Tongue (tissue), 2 donors: ENCODE results near the gene RABGAP1. TPM values are rescaled to one million over a fixed set of nuclear protein-coding genes. Genes with fewer than 3 reads are reported as not detected.
"Not testable (repeated sequence)": the region's sequence is repeated elsewhere in the genome, so short reads cannot be mapped to it uniquely, and the experiment has no call there.

ENCODE experiments used
- DNase-seq: peaks from one replicate; pipeline ENCODE4 v3.0.0-alpha.2; 2015
- total RNA-seq: library from RNA; depleted of rRNA; stranded (reverse); fragments of >200 nt; gene quantifications from one replicate; pipeline ENCODE4 v1.2.3, GENCODE V29; 2014

The RABGAP1 gene
- 83.2 TPM for total RNA-seq

- peak; percentile 99 for DNase-seq
These were observed at the start of gene RABGAP1 for GRCh38 chr9:122940749-122941581. Gene RABGAP1, plus strand, starts transcription at chr9:122941020. Its CDS starts 16,040 bp downstream, at chr9:122957060.

- DNase-seq: no peak
These were observed 42.9 kb upstream of the RABGAP1 start for GRCh38 chr9:122897969-122898368.

- no peak for DNase-seq
These were observed 40.0 kb upstream of the RABGAP1 start for GRCh38 chr9:122900791-122901190.

GRCh38 chr9:122904466-122904822, 36.4 kb upstream of the RABGAP1 start:
- DNase-seq: no peak

GRCh38 chr9:122904823-122905710, 35.8 kb upstream of the RABGAP1 start, which contains the start of gene RC3H2:
Gene RC3H2, minus strand, starts transcription at chr9:122905359. Its CDS starts 7,850 bp downstream, at chr9:122897509.
- peak; percentile 100 for DNase-seq

- DNase-seq: not testable (repeated sequence)
These were observed 34.7 kb upstream of the RABGAP1 start for GRCh38 chr9:122906122-122906521.

- DNase-seq: no peak
These were observed 28.2 kb upstream of the RABGAP1 start for GRCh38 chr9:122912671-122912963.

- peak; percentile 94 for DNase-seq
These were observed 27.7 kb upstream of the RABGAP1 start, which contains the start of gene ZBTB6 for GRCh38 chr9:122912964-122913673. Gene ZBTB6, minus strand, starts transcription at chr9:122913323. Its CDS starts 1,251 bp downstream, at chr9:122912072.

GRCh38 chr9:122918310-122918709, 22.5 kb upstream of the RABGAP1 start:
- DNase-seq: no peak

GRCh38 chr9:122922713-122923112, 18.1 kb upstream of the RABGAP1 start:
- no peak for DNase-seq

- no peak for DNase-seq
These were observed 16.9 kb upstream of the RABGAP1 start for GRCh38 chr9:122923947-122924346.

- DNase-seq: no peak
These were observed 10.9 kb upstream of the RABGAP1 start for GRCh38 chr9:122929796-122930354.

- no peak for DNase-seq
These were observed 10.1 kb upstream of the RABGAP1 start for GRCh38 chr9:122930541-122931225.

- peak; percentile 98 for DNase-seq
These were observed 9.3 kb upstream of the RABGAP1 start, which contains the start of gene ZBTB26 for GRCh38 chr9:122931226-122932121. Gene ZBTB26, minus strand, starts transcription at chr9:122931512. Its CDS starts 11,578 bp downstream, at chr9:122919934.

GRCh38 chr9:122936464-122936863, 4.4 kb upstream of the RABGAP1 start:
- no peak for DNase-seq

GRCh38 chr9:122936883-122937282, 3.9 kb upstream of the RABGAP1 start:
- no peak for DNase-seq

- DNase-seq: no peak
These were observed 1.2 kb upstream of the RABGAP1 start for GRCh38 chr9:122939601-122940000.

- no peak for DNase-seq
These were observed 419 bp upstream of the RABGAP1 start for GRCh38 chr9:122940454-122940748.

GRCh38 chr9:122941582-122942234, 888 bp downstream of the RABGAP1 start:
- DNase-seq: peak; percentile 50
